Measurements from ENCODE around the gene FGF18. TPM values are rescaled to one million over a fixed set of nuclear protein-coding genes. Genes with fewer than 3 reads are reported as not detected.
A peak's percentile ranks its signal among the peaks of the same experiment; 100 is the strongest.

The FGF18 gene
- total RNA-seq, 1 experiment from 2014 or later: 1.7 TPM

GRCh38 chr5:171418316-171418981, 998 bp upstream of the FGF18 start:
- CTCF ChIA-PET: interaction anchor here (1.3 to 2.0 kb wide), 3 partner anchors 188 to 440 kb away, joined by 4 to 6 read pairs (median 5); no protein-coding TSS in a partner anchor
- ATAC-seq (peak; percentile 81), DNase-seq (ENCODE audit: low read depth, low spot score) (peak; percentile 56)
- peaks cover 6% of the 10 kb centered on the region; the same call in 1 of the 2 replicates for H3K36me3 ChIP-seq (ENCODE audit: control insufficient read depth, insufficient read depth, low read length)
- POLR2A ChIA-PET: no interaction called here
- no TSS peak for BruUV-seq (replicated peaks)
- H3K4me3 ChIP-seq (ENCODE audit: low read depth in 2 of 2, low read length in 2 of 2): peak overlapping the region; percentile 45 to 72
- no peaks in the 10 kb centered on the region for H3K9me3 ChIP-seq (ENCODE audit: control insufficient read depth, insufficient read depth, low read depth, low read length)
- peaks cover 37% of the 10 kb centered on the region for H3K4me1 ChIP-seq (ENCODE audit: control insufficient read depth, insufficient read depth, low read length)
- H3K27ac ChIP-seq (ENCODE audit: low read length): peak overlapping the region; percentile 69
- TF ChIP-seq REST (IDR thresholded peaks at IDR 0.05; ENCODE audit: insufficient read depth in 1 of 2, low read depth in 2 of 2, low read length in 1 of 2) (peak; percentile 89 to 95), TCF7L2 (IDR thresholded peaks at IDR 0.05; ENCODE audit: low read depth, low read length) (no peak), SIN3A (IDR thresholded peaks at IDR 0.05; ENCODE audit: borderline replicate concordance, insufficient read depth, low read depth, low read length) (0 out of 2 replicates have a peak, but pooled peaks have one; percentile 1), POLR2AphosphoS5 (IDR thresholded peaks at IDR 0.05; ENCODE audit: low read depth, low read length) (no peak), CTCF (IDR thresholded peaks at IDR 0.05) (peak; percentile 93)
- no peaks in the 10 kb centered on the region for H3K27me3 ChIP-seq (ENCODE audit: control insufficient read depth, insufficient read depth, low read length)
- intact Hi-C loops (cut with micrococcal nuclease; ENCODE audit: unreplicated experiment) (loop anchor here (5.0 to 10.0 kb wide), 3 partner anchors 206 to 489 kb away; no protein-coding TSS in a partner anchor), in situ Hi-C loops (cut with HindIII; ENCODE audit: low pct_unique_long_range_greater_than_20kb, low sequenced_read_pairs) (loop anchor here (25.0 kb wide), 1 partner anchor 444 kb away; no protein-coding TSS in a partner anchor)

- no peaks in the 10 kb centered on the region for H3K27me3 ChIP-seq (ENCODE audit: control insufficient read depth, insufficient read depth, low read length)
- ChIA-PET CTCF (interaction anchor here (1.7 to 2.0 kb wide), 2 partner anchors 210 to 439 kb away, joined by 5 to 6 read pairs; no protein-coding TSS in a partner anchor), POLR2A (interaction anchor here (0.7 kb wide), 1 partner anchor 483 kb away, joined by 5 read pairs; no protein-coding TSS in a partner anchor)
- intact Hi-C loops (cut with micrococcal nuclease; ENCODE audit: unreplicated experiment): loop anchor here (5.0 to 10.0 kb wide), 3 partner anchors 205 to 487 kb away; no protein-coding TSS in a partner anchor
- H3K27ac ChIP-seq (ENCODE audit: low read length): no peak overlapping the region
- ATAC-seq: peak; percentile 44
- H3K36me3 ChIP-seq (ENCODE audit: control insufficient read depth, insufficient read depth, low read length): no peaks in the 10 kb centered on the region
- no peak for DNase-seq (ENCODE audit: low read depth, low spot score)
- H3K4me3 ChIP-seq (ENCODE audit: low read depth in 2 of 2, low read length in 2 of 2): peak overlapping the region; percentile 45 to 72; a peak in 3 of 4 replicates
- peaks cover 26% of the 10 kb centered on the region for H3K4me1 ChIP-seq (ENCODE audit: control insufficient read depth, insufficient read depth, low read length)
- no peak for TF ChIP-seq TCF7L2 (IDR thresholded peaks at IDR 0.05; ENCODE audit: low read depth, low read length)
- no peak for TF ChIP-seq REST (IDR thresholded peaks at IDR 0.05; ENCODE audit: insufficient read depth in 1 of 2, low read depth in 2 of 2, low read length in 1 of 2)
- TF ChIP-seq CTCF (IDR thresholded peaks at IDR 0.05): no peak; the same call in 1 of the 2 replicates
- no peak for TF ChIP-seq POLR2AphosphoS5 (IDR thresholded peaks at IDR 0.05; ENCODE audit: low read depth, low read length)
- TF ChIP-seq SIN3A (IDR thresholded peaks at IDR 0.05; ENCODE audit: borderline replicate concordance, insufficient read depth, low read depth, low read length): no peak
- no TSS peak for BruUV-seq (replicated peaks)
- H3K9me3 ChIP-seq (ENCODE audit: control insufficient read depth, insufficient read depth, low read depth, low read length): no peaks in the 10 kb centered on the region
- in situ Hi-C loops (cut with HindIII; ENCODE audit: low pct_unique_long_range_greater_than_20kb, low sequenced_read_pairs): loop anchor here (25.0 kb wide), 1 partner anchor 442 kb away; no protein-coding TSS in a partner anchor
Measured at GRCh38 chr5:171419688-171420430, 412 bp downstream of the FGF18 start.

All from Panc1 (cell line).